IMR-90 (cell line): ENCODE results near the gene COMMD1.

Experiments
- BHLHE40 ChIP-seq: fragments of 150-350 bp; IDR thresholded peaks from 2 replicates; pipeline ENCODE4 v1.6.1; 2016; ENCODE audit warnings: mild to moderate bottlenecking, low read depth, low read length
- CEBPB ChIP-seq: IDR thresholded peaks from 2 replicates; pipeline ENCODE4 v1.6.1; 2012; ENCODE audit warnings: low read depth, low read length, improper control_type of control experiment
- CTCF ChIP-seq: conservative IDR thresholded peaks from 2 replicates; pipeline ENCODE4 v1.5.1; 2012; ENCODE audit warnings: mild to moderate bottlenecking, low read depth, low read length, improper control_type of control experiment
- FOS ChIP-seq: fragments of 150-350 bp; IDR thresholded peaks from 2 replicates; pipeline ENCODE4 v1.6.1; 2016; ENCODE audit warnings: low read depth, low read length
- MXI1 ChIP-seq: IDR thresholded peaks from 2 replicates; pipeline ENCODE4 v1.6.1; 2012; ENCODE audit warnings: low read depth, mild to moderate bottlenecking, low read length, moderate library complexity, borderline replicate concordance
- NFE2L2 ChIP-seq: fragments of 150-350 bp; IDR thresholded peaks from 2 replicates; pipeline ENCODE4 v1.6.1; 2016; ENCODE audit warnings: low read depth, mild to moderate bottlenecking, low read length
- POLR2A ChIP-seq: IDR thresholded peaks from 2 replicates; pipeline ENCODE4 v1.6.1; 2012; ENCODE audit warnings: mild to moderate bottlenecking, low read depth, low read length
- RAD21 ChIP-seq: IDR thresholded peaks from 2 replicates; pipeline ENCODE4 v1.6.1; 2012; ENCODE audit warnings: low read length, improper control_type of control experiment
- RFX5 ChIP-seq: IDR thresholded peaks from 2 replicates; pipeline ENCODE4 v1.8.0; 2012; ENCODE audit warnings: low read depth, mild to moderate bottlenecking, low read length, moderate library complexity
- SMC3 ChIP-seq: fragments of 150-350 bp; IDR thresholded peaks from 2 replicates; pipeline ENCODE4 v1.6.1; 2016; ENCODE audit warnings: low read depth, mild to moderate bottlenecking, antibody characterized with exemption, low read length, moderate library complexity

GRCh38 chr2:62000538-62000937 lies 95.1 kb downstream of the COMMD1 start:
- TF ChIP-seq CTCF (no peak), BHLHE40 (no peak), NFE2L2 (no peak), POLR2A (no peak), RAD21 (no peak), RFX5 (no peak), CEBPB (no peak), SMC3 (no peak), MXI1 (no peak), FOS (no peak)
